Activated CD8-positive, alpha-beta memory T cell treated with anti-CD3 and anti-CD28 coated beads for 36 hours (primary cell): Measurements from ENCODE around the gene PSAPL1. TPM values are rescaled to one million over a fixed set of nuclear protein-coding genes. Genes with fewer than 3 reads are reported as not detected.

Source experiments
- CTCF ChIA-PET: fragments of 350-600 bp; sonication (Branson Sonifier 250); formaldehyde crosslinking; loops from one replicate; lab custom pipeline; 2021; ENCODE audit warnings: antibody characterized with exemption; lab: Charles Lee
- POLR2A ChIA-PET: fragments of 350-600 bp; sonication (Branson Sonifier 250); formaldehyde crosslinking; loops from one replicate; lab custom pipeline; 2021; ENCODE audit warnings: antibody characterized with exemption; lab: Charles Lee
- total RNA-seq, 2 experiments: library from RNA; stranded (reverse); gene quantifications; one replicate each; pipeline ENCODE4 v1.2.3, GENCODE V29; 2021

Gene PSAPL1
- total RNA-seq, 2 experiments from 2014 or later, result not detected

DNA sequence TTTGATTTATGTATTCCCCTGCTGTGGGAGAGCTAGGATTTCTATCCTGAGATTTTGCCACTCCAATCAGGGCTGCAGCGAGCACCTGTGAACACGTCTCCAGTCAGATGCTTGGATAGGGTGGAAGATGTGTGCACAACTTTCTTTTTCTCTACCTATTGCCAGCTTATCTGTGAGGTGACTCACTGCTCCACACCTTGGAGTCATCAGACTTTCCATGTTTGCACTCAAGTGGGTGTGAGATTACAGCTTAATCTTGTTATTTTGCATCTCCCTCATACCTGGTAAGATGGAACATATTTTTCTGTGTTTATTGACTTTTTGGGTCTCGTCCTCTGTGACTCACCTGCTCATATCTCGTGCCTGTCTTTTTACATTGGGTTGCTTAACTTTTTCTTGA is 32.2 kb downstream of the PSAPL1 start:
- CTCF ChIA-PET, result no interaction called here
- POLR2A ChIA-PET, result no interaction called here

DNA sequence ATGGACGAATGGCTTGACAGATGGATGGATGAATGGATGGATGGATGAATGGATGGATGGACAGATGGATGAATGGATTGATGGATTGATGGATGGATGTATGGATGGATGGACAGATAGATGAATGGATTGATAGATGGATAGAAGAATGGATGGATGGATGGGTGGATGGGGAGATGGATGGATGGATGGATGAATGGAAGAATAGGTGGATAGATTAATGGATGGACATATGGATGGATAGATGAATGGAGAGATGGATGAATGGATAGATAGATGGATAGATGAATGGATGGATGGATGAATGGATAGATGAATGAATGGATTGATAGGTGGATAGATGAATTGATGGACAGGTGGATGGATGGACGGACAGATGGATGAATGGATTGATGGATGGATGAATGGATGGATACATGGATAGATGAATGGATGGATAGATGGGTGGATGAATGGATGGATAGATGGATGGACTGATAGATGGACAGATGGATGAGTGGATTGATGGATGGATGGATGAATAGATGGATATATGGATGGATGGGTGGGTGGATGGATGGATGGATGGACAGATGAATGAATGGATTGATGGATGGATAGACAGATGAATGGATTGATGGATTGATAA is 33.9 kb downstream of the PSAPL1 start:
- POLR2A ChIA-PET, result no interaction called here
- CTCF ChIA-PET, result no interaction called here

DNA sequence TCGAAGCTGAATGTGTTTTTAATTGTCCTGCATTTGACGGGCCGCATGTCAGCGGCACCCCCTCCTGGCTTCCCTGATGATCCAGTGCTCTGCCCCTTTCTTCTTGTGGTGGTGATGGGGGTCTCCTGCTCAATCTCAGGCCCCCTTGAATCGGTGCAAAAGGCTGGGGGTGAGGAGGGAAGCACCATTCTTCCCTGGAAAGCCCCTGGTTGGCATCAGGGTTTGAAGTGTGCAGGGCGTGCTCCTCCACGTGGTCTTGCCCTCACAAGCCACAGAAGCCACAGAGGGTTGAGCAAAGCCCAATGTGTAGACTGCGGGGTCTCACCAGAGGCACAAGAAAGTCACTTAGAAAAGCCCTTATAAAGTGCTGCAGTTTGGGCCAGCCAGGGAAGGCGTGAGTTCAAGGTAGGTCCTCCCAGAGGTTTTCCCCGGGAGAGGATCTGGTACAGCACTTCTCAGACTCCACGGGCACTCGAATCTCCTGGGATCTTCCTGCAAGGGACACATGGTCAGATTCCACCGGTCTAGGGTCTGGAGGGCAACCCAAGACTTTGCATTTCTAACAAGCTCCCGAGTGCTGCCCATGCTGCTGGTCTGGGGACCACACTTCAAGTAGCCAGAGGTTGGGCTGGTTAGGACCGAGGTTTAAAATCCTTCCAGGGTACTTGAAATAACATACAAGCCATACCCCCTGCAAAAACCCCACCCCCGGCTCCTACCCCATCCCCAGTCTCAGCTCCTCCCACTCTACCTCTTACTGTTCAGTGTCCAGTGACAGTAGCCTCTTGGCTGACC is 35.1 kb downstream of the PSAPL1 start:
- ChIA-PET POLR2A (no interaction called here), CTCF (no interaction called here)

DNA sequence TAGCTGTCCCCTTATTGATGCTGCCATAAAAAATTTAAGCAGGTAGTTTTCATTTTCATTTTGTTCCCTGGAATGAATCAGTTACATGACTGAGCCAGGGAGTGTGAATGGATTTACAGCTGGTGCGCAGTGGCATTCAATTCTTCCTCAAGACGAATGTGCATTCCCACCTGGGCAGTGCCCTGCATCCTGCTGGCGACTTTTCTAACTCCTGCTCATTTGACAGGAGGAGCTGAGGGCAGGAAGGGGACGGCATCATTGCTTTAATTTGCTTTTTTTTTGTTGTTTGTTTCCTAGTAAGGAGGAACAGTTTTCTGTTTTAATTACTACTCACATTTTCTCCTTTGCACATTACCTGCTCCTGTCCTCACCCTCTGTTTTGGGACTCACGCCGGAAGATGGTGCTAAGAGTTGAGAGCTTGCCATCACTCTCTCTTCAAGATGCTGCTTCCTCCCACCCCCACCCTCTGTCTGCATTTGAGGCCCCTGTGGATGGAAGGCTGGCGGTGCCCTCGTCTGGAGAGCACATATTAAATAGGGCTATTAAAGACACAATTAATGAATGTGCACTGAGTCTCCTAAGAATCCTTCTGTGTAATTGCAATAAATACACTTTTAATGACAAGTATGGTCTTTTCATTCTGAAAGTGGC is 35.8 kb downstream of the PSAPL1 start:
- CTCF ChIA-PET, result no interaction called here

DNA sequence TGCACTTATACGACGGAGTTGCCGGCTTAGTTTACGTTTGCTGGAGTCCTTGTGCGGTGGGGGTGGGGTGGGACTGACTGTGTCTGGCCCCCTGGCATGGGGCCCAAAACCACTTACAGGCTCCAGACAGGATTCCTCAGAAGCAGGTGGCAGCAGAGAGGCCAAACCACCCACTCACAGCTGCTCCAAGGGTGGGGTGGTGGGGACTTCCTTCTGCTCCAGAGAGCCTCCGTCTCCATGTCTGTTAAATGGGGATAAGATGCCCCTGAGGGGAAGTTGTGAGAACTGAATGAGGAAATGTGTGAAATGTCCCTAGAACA is 36.7 kb downstream of the PSAPL1 start:
- ChIA-PET POLR2A (no interaction called here), CTCF (no interaction called here)

More for the DNA sequence above, 35.8 kb downstream of the PSAPL1 start:
- POLR2A ChIA-PET, result no interaction called here

DNA sequence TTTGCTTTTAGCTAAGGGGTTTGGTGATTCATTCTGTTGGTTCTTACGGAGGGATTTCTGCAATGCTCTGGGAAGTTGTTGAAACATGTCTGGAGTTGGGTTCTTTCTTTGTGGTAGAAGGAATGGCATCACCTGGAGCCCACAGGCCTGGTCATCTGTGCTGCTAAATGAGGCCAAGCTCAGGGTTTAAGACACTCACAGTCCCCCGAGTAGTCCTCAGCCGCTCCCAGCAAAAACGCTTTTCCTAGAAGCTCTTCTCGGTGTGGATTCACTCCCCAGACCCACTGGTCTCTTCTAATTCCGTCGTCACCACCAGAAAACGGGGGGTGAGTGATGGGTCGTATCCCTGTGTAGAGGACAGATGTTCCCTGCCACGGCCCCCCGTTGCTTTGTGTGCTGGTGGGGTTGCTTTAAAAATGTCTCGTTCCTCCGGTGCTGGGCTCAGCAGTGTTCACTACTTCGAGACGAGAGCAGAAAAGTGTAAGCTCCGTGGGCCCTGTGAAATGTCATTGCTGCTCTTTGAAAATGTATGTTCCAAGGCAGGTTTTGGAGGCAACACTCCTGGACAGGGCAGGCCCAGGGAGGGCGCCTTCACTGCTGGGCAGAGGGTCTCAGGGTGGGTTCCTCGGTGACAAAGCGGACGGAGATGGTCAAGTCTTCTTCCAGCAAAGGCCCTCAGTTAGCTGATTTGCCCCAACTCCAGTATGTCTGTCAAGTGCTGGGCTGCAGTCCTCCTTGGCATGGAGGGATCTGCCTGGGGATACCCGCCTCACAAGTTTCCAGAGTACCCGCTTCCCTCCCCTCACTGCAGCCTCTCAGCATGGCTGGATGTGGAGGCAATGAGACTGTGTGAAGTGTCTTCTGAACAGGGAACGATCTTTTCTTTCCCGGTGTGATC is 37.3 kb downstream of the PSAPL1 start:
- CTCF ChIA-PET, result interaction anchor here (0.6 kb wide), 1 partner anchor 361 kb away, joined by 3 read pairs; no protein-coding TSS in a partner anchor
- POLR2A ChIA-PET, result no interaction called here

DNA sequence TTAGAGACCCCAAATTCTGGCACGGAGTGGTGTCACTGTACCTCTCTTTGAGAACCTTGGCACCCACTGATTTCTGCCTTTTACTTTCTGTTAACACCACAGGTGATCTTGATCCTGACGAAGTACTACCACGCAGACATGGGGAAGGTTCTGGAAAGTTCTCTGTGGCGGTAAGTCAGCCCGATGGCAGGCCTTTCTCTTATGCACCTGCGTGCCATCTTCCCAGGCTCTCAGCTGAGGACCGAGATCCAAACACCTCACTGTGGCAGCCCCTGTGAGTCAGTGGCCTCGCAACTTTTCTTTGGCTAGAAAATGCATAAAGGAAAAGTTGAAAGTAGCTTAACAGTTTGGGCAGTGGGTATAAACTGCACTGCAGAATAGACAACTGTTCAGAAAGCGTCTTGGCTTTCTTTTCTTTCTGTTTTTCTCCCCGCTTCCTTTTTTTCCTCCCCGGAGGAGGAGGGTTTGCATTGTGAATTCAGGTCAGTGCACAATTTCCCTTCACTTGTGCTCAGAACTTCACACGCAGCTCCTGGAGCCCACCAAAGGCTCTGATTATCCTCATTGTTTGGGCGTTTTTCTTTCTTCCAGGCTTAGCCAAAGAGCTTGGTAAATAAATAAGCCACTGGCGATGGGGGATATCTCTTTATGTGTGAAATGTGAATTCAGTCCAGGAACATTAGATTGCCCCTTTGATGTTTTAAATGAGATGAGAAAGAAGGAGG is 38.4 kb downstream of the PSAPL1 start:
- CTCF ChIA-PET, result no interaction called here
- POLR2A ChIA-PET, result no interaction called here

DNA sequence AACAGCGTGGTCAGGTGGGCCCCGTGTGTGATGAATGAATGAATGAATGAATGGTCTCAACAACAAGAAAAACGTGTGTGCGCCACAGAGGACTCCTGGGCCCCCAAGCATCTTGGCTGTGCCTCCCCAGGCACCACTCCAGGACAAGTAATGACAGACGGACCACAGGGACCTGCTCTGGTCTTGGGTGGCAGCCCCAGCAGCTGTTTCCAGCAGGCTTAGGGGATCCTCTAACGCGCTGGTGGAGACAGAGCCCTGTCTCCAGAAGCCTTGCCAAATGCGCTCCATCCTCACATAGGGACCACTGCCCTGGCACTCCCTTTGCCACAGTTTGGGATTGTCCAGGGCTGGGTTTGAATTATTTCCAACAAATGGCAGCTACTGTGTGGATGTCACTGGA is 39.1 kb downstream of the PSAPL1 start:
- POLR2A ChIA-PET, result no interaction called here

DNA sequence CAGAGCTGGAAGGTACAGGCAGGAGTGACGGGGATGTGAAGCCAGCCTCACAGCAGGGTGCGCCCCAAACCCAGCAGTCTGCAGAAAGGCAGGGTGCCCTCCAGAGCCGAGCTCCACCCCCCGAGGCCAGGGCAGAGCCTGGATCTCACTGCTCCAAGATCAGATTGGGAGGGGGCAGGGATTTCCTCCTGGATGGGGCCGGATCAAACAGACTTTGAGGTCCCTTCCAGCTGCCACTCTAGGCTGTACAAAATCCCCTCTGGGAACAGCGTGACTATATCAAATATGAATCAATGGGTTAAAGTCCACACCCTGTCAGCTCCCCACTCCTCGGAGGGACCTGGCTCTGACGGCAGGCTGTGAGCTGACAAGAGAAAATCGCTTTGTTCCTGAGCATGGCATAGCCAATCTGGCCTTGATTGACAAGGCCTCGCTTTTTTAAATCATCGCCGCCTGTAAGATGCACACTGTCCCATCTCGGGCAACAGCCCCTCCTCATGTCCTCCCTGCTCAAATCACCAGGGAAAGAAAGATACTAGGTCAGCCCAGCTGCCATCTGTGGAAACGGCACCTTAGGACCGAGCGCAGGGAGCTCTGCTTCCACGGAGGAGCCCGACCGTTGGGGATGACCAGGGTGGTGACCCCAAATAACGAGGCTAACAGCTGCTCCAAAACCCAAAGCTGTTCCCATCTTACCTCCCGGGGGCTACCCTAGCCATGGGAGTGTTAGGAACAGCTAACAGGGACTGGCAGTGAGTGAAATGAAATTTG is 39.9 kb downstream of the PSAPL1 start:
- CTCF ChIA-PET, result no interaction called here
- POLR2A ChIA-PET, result no interaction called here

More for the DNA sequence above, 39.1 kb downstream of the PSAPL1 start:
- CTCF ChIA-PET, result no interaction called here

DNA sequence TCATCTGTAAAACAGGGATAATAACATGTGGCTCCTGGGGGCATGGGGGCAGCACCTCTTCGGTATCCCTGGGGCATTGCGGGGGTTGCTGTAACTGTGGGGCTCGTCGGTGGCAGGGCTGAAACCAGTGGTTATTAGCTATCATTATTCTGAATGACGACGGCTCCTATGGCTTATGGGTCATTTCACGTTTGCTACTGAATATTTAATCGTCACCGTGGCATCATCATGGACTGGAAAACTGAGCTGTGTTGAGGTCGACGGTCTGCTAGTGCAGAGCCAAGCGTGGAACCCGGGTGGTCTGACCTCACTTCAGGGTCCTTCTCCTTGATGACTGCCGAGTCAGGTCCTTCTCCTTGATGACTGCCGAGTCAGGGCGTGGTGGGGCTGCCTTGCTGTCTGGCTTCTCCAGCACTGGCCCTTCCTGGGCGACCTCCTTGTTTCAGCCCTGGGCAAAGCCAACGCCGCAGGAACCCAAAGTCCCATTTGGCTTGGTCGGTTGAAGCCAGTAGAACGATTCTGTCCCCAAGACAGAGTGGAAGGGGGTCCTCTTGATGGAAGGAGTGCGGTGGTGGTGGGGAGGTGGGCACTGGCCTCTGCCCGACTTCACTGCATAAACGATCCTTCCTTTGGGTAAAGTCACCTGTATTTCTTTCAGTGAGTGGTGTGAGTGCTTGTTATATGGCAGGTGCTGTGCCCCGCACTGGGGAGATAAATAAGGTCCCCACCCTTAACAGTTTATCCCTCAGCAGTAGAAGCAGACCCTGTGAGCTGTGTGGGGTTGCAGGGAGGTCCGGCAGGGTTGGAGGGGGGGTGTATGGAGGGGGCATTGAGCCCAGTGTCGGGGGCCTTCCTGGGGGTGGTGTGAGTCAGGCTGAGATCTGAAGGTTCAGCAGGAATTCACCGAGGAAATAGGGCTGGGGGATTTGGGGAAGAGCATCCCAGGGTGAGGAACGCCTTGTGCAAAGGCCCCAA is 40.8 kb downstream of the PSAPL1 start:
- CTCF ChIA-PET, result no interaction called here

DNA sequence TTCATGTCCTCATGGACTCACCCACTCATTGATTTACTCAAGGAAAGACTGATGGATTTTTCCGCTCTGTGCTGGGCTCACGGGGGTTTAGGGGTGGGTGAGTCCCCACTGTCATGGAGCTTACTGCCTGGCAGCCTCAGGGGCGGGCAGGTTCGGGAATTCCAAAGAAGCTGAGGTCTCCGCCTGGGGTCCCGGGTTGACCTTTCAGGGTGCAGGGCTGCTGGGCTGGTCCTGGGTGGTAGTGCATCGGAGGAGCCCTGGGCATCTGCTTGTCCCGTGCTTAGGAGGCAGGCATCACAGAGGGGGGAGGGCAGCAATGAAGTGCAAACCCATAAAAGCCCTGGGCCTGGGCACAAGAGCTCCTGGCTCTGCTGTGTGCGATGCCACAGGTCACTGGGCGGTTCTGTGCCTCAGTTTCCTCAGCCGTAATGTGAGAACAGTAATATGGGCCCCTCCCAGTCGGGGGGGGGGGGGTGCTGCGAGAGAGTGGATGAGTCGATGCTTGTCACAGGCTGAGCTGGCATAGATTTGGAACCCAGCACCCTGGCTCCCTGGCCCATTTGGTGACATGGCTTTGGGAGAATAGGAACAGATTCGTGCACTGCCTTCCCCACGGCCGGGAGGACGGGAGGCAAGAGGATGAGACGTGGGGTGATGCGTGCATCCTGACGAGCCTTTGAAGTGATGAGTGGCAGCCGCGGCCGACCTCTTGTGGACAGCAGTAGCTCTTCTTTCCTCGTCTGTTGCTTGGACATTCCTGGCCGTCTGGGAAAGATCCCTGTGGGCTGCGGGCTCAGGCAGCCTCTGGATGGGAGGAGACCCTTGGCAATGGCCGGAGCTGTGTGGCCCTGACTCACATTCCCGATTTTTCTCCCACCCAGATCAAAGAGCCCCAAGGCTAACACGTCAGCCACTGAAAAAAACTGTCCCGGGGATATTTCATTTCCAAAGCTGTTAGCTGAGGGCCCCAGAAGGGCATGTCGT is 42.0 kb downstream of the PSAPL1 start:
- CTCF ChIA-PET, result no interaction called here

More for the DNA sequence above, 40.8 kb downstream of the PSAPL1 start:
- POLR2A ChIA-PET, result no interaction called here

DNA sequence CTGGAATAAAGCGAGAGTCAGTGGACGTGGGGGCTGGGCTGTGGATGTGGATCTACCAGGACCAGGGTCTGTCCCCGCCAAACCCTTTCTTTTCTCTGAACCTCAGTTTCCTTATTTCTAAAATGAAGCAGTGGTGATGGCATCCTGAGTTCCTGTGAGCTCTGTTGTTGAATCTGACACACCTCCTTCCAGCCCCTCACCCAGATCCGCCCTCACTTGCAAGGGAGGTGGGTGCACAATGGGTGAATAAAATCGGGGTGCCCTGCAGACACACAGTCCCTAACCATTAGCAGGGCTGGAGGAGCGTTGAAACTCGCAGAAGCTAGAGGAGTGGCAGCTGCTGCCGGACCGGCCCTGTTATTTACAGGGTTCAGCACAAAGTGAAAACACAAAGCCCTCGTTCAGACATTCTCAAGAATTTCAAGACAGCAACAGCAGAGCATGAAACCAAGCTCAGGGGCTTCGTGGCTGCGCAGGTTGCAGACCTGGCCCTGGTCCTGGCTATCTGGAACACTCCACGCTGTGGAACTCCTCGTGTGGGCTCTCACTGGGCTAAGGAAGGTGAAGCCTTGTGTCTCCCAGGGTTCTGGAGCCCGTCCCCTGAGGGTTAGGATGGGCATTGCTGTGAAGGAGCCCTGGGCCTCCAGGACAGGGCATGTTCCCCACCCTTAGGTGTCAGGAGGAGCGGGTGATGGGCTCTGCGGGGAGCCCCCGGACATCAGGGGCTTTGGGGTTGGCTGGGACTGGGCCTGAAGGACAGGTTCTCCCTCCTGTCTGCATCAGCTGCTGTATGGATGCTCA is 42.9 kb downstream of the PSAPL1 start:
- POLR2A ChIA-PET, result no interaction called here
- CTCF ChIA-PET, result no interaction called here

More for the DNA sequence above, 42.0 kb downstream of the PSAPL1 start:
- POLR2A ChIA-PET, result no interaction called here

DNA sequence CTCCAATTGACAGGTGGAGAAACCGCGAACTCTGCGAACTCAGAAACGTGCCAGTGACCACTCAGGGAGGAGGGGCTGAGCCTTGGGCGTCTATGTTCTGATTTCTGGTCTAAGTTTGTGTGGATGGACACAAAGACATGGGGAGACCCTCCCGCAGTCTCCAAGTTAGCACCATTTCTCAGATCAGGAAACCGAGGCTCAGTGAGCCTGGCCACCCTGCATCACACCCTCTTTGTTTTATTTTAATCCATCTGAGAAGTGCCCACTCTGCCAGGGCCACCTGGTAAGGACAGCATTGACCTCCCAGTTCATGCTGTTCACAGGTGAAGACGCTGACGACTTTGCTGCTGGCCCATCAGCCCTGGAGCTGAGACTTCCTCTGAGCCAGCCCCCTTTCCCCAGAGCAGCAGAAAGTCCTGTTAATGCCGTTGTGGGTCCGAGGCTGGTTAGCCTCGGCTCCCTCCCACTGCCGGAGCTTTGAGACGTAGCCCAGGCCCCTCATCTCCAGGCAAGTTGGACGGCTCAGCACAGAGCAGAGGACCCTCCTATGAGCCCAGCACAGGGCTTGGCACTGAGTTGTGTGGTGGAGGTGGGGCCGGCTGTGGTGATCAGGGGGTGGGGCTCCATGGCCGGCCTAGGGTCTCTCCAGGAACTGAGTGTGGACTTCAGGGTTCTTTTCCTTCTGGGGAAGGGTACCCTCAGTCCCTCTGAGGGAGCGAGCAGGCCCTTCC is 43.7 kb downstream of the PSAPL1 start:
- CTCF ChIA-PET, result no interaction called here
- POLR2A ChIA-PET, result no interaction called here

DNA sequence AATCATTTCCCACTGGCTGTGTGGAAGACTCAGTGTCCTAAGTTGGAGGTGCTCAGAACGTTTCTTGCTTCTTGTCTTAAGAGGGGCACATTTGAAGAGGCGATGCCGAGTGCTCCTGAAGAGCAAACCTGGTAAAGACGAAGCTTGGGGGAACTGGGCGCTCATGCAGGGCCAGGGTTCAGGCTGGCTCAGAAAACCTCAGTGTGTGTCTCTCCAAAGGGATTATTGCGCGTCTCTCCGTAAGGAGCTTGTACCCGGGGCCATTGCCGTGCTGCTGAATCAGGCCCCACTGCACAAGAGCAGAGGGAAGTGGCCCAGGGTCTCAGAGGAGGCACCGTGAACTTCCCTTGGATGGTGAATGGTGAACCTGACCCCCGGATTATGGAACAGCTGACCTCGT is 44.4 kb downstream of the PSAPL1 start:
- CTCF ChIA-PET, result no interaction called here
- POLR2A ChIA-PET, result no interaction called here

DNA sequence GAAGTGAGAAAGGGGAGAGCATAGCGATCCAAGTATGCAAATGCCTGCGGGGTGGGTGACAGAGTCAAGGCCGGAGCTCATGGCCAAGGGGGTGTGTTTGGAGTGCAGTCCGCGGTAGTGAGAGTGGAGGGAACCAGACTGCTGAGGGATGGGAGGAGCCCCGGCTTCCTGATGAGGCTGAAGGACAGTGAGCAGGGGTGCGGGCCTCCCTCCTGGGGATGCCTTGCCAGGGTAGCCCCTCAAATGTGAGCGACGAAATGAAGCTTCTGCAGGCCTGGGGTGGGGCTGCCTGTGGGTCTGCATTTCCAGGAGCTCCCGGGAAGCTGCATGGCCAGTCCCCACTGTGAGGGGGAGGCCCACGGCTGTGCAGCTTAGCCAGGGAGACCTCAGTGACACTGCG is 45.0 kb downstream of the PSAPL1 start:
- ChIA-PET POLR2A (no interaction called here), CTCF (no interaction called here)
